ENCODE results near the gene LIMS1.

LIMS1 gene

GRCh38 chr2:108586116-108586515 lies 51.8 kb downstream of the LIMS1 start:
- TF ChIP-seq CEBPB (IDR thresholded peaks at IDR 0.05) = no peak
- TF ChIP-seq, protein P1, sequence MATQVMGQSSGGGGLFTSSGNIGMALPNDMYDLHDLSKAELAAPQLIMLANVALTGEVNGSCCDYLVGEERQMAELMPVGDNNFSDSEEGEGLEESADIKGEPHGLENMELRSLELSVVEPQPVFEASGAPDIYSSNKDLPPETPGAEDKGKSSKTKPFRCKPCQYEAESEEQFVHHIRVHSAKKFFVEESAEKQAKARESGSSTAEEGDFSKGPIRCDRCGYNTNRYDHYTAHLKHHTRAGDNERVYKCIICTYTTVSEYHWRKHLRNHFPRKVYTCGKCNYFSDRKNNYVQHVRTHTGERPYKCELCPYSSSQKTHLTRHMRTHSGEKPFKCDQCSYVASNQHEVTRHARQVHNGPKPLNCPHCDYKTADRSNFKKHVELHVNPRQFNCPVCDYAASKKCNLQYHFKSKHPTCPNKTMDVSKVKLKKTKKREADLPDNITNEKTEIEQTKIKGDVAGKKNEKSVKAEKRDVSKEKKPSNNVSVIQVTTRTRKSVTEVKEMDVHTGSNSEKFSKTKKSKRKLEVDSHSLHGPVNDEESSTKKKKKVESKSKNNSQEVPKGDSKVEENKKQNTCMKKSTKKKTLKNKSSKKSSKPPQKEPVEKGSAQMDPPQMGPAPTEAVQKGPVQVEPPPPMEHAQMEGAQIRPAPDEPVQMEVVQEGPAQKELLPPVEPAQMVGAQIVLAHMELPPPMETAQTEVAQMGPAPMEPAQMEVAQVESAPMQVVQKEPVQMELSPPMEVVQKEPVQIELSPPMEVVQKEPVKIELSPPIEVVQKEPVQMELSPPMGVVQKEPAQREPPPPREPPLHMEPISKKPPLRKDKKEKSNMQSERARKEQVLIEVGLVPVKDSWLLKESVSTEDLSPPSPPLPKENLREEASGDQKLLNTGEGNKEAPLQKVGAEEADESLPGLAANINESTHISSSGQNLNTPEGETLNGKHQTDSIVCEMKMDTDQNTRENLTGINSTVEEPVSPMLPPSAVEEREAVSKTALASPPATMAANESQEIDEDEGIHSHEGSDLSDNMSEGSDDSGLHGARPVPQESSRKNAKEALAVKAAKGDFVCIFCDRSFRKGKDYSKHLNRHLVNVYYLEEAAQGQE (IDR thresholded peaks at IDR 0.05; ENCODE audit: low read depth) = no peak
- no peak for TF ChIP-seq TCF12 (IDR thresholded peaks at IDR 0.05; ENCODE audit: low read depth)
- no peak for TF ChIP-seq EP300 (IDR thresholded peaks at IDR 0.05; ENCODE audit: borderline replicate concordance)
- no peak for TF ChIP-seq TEAD4 (IDR thresholded peaks at IDR 0.05)

DNA sequence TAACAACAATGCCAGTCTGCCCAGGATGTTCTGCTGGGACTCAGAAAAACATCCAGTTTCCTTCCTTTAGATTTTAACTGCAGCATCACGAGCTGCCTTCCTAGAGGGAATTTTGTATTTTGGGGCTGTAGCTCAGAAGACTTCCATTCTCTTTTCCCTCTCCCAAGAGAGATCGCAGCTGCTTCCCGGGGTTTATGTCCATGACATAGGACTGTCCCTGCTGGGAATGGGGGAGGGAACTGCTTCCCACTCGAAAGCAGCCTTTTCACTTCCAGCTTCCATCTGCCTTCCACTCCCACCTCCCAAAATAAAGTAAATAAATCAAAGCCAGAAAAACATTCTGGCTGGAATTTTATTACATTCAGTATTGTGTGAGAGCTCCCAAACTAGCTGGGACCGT lies 52.4 kb downstream of the LIMS1 start:
- TF ChIP-seq, protein P2, sequence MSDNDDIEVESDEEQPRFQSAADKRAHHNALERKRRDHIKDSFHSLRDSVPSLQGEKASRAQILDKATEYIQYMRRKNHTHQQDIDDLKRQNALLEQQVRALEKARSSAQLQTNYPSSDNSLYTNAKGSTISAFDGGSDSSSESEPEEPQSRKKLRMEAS (IDR thresholded peaks at IDR 0.05) = no peak
- no peak for TF ChIP-seq YY1 (IDR thresholded peaks at IDR 0.05; ENCODE audit: low read depth)
- TF ChIP-seq FOXM1 (IDR thresholded peaks at IDR 0.05; ENCODE audit: borderline replicate concordance, low read depth) = no peak
- no peak for TF ChIP-seq CEBPB (IDR thresholded peaks at IDR 0.05)
- no peak for TF ChIP-seq NFIC (IDR thresholded peaks at IDR 0.05)
- TF ChIP-seq TAF1 (IDR thresholded peaks at IDR 0.05; ENCODE audit: low read depth) = no peak
- no peak for TF ChIP-seq EGR1 (IDR thresholded peaks at IDR 0.05)
- TF ChIP-seq, protein P1 (IDR thresholded peaks at IDR 0.05; ENCODE audit: low read depth) = no peak
- no peak for TF ChIP-seq CREB1 (IDR thresholded peaks at IDR 0.05; ENCODE audit: low read depth)
- TF ChIP-seq, protein P3, sequence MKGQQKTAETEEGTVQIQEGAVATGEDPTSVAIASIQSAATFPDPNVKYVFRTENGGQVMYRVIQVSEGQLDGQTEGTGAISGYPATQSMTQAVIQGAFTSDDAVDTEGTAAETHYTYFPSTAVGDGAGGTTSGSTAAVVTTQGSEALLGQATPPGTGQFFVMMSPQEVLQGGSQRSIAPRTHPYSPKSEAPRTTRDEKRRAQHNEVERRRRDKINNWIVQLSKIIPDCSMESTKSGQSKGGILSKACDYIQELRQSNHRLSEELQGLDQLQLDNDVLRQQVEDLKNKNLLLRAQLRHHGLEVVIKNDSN (IDR thresholded peaks at IDR 0.05) = no peak
- no peak for TF ChIP-seq ZBTB7A (IDR thresholded peaks at IDR 0.05; ENCODE audit: low read depth)
- TF ChIP-seq RAD21 (IDR thresholded peaks at IDR 0.05; ENCODE audit: low read depth) = no peak
- no peak for TF ChIP-seq EP300 (IDR thresholded peaks at IDR 0.05; ENCODE audit: borderline replicate concordance)
- no peak for TF ChIP-seq TCF12 (IDR thresholded peaks at IDR 0.05; ENCODE audit: low read depth)
- TF ChIP-seq TEAD4 (IDR thresholded peaks at IDR 0.05) = no peak

GRCh38 chr2:108587621-108588020 lies 53.4 kb downstream of the LIMS1 start:
- TF ChIP-seq NFIC (IDR thresholded peaks at IDR 0.05) = peak; percentile 52; the same call in 1 of the 2 replicates
- no peak for TF ChIP-seq FOXM1 (IDR thresholded peaks at IDR 0.05; ENCODE audit: borderline replicate concordance, low read depth)

DNA sequence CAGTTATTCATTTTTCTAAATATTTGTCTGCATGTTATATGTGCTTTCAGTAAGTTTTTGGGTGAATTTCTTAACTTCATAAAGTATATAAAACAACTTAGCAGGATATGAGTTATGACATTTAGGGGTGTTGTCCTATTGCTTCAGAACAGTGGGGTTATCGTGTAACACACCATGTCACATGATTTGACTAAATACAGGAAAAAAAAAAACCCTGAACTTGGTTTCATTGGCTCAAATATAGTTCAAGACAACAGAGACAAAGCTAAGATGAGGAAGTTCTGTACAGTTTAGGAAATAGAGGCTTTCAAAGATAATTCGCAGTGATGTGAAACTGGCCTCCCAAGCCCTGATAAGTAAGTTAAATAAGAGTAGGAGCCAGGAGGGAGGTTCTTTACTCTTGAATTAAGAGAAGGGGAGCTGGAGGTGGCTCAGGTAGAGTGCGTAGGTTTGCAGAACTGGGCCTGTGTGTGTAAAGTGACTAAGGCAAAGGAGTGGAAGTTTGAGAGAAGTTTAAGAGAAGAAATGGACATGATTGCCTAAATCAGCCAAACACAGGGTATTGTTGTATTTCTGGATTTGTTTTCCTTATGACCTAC lies 53.9 kb downstream of the LIMS1 start:
- TF ChIP-seq TEAD4 (IDR thresholded peaks at IDR 0.05) (no peak), CEBPB (IDR thresholded peaks at IDR 0.05) (no peak), EGR1 (IDR thresholded peaks at IDR 0.05) (no peak), TCF12 (IDR thresholded peaks at IDR 0.05; ENCODE audit: low read depth) (no peak), CREB1 (IDR thresholded peaks at IDR 0.05; ENCODE audit: low read depth) (no peak), ZBTB7A (IDR thresholded peaks at IDR 0.05; ENCODE audit: low read depth) (no peak), TAF1 (IDR thresholded peaks at IDR 0.05; ENCODE audit: low read depth) (no peak), EP300 (IDR thresholded peaks at IDR 0.05; ENCODE audit: borderline replicate concordance) (no peak), FOXM1 (IDR thresholded peaks at IDR 0.05; ENCODE audit: borderline replicate concordance, low read depth) (no peak), NFIC (IDR thresholded peaks at IDR 0.05) (no peak), YY1 (IDR thresholded peaks at IDR 0.05; ENCODE audit: low read depth) (no peak), RAD21 (IDR thresholded peaks at IDR 0.05; ENCODE audit: low read depth) (no peak)
- TF ChIP-seq, protein P1 (IDR thresholded peaks at IDR 0.05; ENCODE audit: low read depth) = no peak
- TF ChIP-seq, protein P3 (IDR thresholded peaks at IDR 0.05) = no peak
- TF ChIP-seq, protein P2 (IDR thresholded peaks at IDR 0.05) = no peak

DNA sequence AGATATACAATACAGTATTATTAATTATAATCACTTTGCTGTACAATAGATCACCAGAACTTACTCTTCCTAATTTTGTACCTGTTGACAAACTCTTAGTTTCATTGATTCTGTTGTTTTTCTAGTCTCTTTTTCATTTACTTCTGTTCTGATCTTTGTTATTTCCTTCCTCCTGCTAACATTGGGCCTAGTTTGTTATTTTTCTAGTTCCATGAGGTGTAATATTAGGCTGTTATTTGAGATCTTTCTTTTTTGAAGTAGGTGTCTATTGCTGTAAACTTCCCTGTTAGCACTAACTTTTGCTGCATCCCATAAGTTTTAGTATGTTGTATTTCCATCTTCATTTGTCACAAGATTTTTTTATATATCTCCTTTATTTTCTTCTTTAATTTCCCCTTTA lies 55.1 kb downstream of the LIMS1 start:
- TF ChIP-seq FOXM1 (IDR thresholded peaks at IDR 0.05; ENCODE audit: borderline replicate concordance, low read depth) (no peak), CREB1 (IDR thresholded peaks at IDR 0.05; ENCODE audit: low read depth) (no peak), TAF1 (IDR thresholded peaks at IDR 0.05; ENCODE audit: low read depth) (no peak), EGR1 (IDR thresholded peaks at IDR 0.05) (no peak), CEBPB (IDR thresholded peaks at IDR 0.05) (no peak)

Data from Ishikawa (cell line).